Stimulated activated CD8-positive, alpha-beta memory T cell treated with anti-CD3 and anti-CD28 coated beads, Interleukin-7, amount 100 ng/mL, for 1 hour (primary cell): ENCODE results near the gene HEXIM1.
A peak's percentile ranks its signal among the peaks of the same experiment; 100 is the strongest.

Experiments used
- DNase-seq, 2 donors: peaks; one replicate each; pipeline ENCODE4 v3.0.0-alpha.2; 2020; ENCODE audit warnings: low read depth in 2 of 2

HEXIM1 gene

GRCh38 chr17:45129940-45130680, 18.2 kb upstream of the HEXIM1 start:
- DNase-seq: no peak

- DNase-seq: no peak
Observed at GRCh38 chr17:45130681-45131615, 17.3 kb upstream of the HEXIM1 start.

GRCh38 chr17:45131616-45132319, 16.5 kb upstream of the HEXIM1 start:
- DNase-seq: peak in 1 of 2 donors; percentile 24

GRCh38 chr17:45132320-45132571, 16.0 kb upstream of the HEXIM1 start, which contains the start of gene PLCD3:
Gene PLCD3 (minus strand): TSS chr17:45132515. CDS start chr17:45132410, 105 bp downstream.
- DNase-seq: no peak

- DNase-seq: peak in 1 of 2 donors; percentile 49
Observed at GRCh38 chr17:45132572-45133463, 15.5 kb upstream of the HEXIM1 start.

GRCh38 chr17:45135192-45135977, 12.9 kb upstream of the HEXIM1 start, which contains the start of gene ACBD4:
Gene ACBD4 (plus strand): TSS chr17:45135687. CDS start chr17:45136145, 458 bp downstream.
- peak; percentile 96 to 98 for DNase-seq

- no peak for DNase-seq
Observed at GRCh38 chr17:45135978-45136791, 12.1 kb upstream of the HEXIM1 start.

- no peak for DNase-seq
Observed at GRCh38 chr17:45136846-45137560, 11.3 kb upstream of the HEXIM1 start.

GRCh38 chr17:45137561-45138305, 10.5 kb upstream of the HEXIM1 start:
- no peak for DNase-seq

- DNase-seq: no peak
Observed at GRCh38 chr17:45138911-45139532, 9.3 kb upstream of the HEXIM1 start.

GRCh38 chr17:45139533-45139920, 8.7 kb upstream of the HEXIM1 start:
- DNase-seq: no peak

GRCh38 chr17:45143094-45143670, 5.1 kb upstream of the HEXIM1 start:
- no peak for DNase-seq

- no peak for DNase-seq
Observed at GRCh38 chr17:45143767-45144198, 4.5 kb upstream of the HEXIM1 start.

GRCh38 chr17:45144199-45145034, 3.9 kb upstream of the HEXIM1 start:
- DNase-seq: no peak

GRCh38 chr17:45145035-45145389, 3.3 kb upstream of the HEXIM1 start:
- no peak for DNase-seq

- DNase-seq: no peak
Observed at GRCh38 chr17:45146166-45146565, 2.1 kb upstream of the HEXIM1 start.

GRCh38 chr17:45146592-45146889, 1.7 kb upstream of the HEXIM1 start:
- no peak for DNase-seq
